ENCODE data around the gene IL9. TPM values are rescaled to one million over a fixed set of nuclear protein-coding genes. Genes with fewer than 3 reads are reported as not detected.

Gene IL9
- total and polyA plus RNA-seq, 10 of the 15 experiments (the other 5 are each of a cell fraction or from before 2014, with no cell fraction given) = not detected

- POLR2A ChIA-PET = no interaction called here
Observed at GRCh38 chr5:135850231-135850630, 45.4 kb downstream of the IL9 start.

More at GRCh38 chr5:135850231-135850630, 45.4 kb downstream of the IL9 start:
- H3K9me3 ChIP-seq (replicated peaks; ENCODE audit: control insufficient read depth, insufficient read depth, low read length) = no peaks in the 10 kb centered on the region
- no peak overlapping the region for H3K9ac ChIP-seq (ENCODE audit: control insufficient read depth, insufficient read depth, low read length)
- 54% methylated on average over 9 of the region's 9 CpGs for WGBS (ENCODE audit: insufficient coverage, insufficient replicate concordance, low lambda C conversion rate, missing lambda C conversion rate)
- no peak overlapping the region for H3K4me2 ChIP-seq (ENCODE audit: control insufficient read depth, insufficient read depth)
- ChIA-PET SMC1A (ENCODE audit: uncharacterized antibody, unreplicated experiment) (no interaction called here), CTCF (interaction anchor here (1.4 kb wide), 1 partner anchor 19 kb away, joined by 3 read pairs; no protein-coding TSS in a partner anchor), RAD21 (ENCODE audit: unreplicated experiment) (no interaction called here)
- H3K4me3 ChIP-seq = no peak overlapping the region
- H3K4me1 ChIP-seq (ENCODE audit: control insufficient read depth, insufficient read depth, low read length) = no peaks in the 10 kb centered on the region
- peaks cover 1 to 3% of the 10 kb centered on the region in 2 experiments; a peak in 2 of 4 replicates for H3K27me3 ChIP-seq (replicated peaks in 1 of 2; ENCODE audit: control insufficient read depth in 2 of 2, insufficient read depth in 2 of 2, low read length in 1 of 2)
- no TSS peak for BruUV-seq (replicated peaks)
- no peaks in the 10 kb centered on the region for H4K20me1 ChIP-seq (ENCODE audit: control insufficient read depth, insufficient read depth)
- H3K27ac ChIP-seq (ENCODE audit: control insufficient read depth, insufficient read depth) = no peak overlapping the region
- DNase-seq (ENCODE audit: low read depth, low spot score) = no peak
- H3K36me3 ChIP-seq (ENCODE audit: control insufficient read depth in 2 of 2, insufficient read depth in 2 of 2, low read length in 1 of 2) = no peaks in the 10 kb centered on the region
- no peak for ATAC-seq
- no peak for TF ChIP-seq BRCA1 (IDR thresholded peaks at IDR 0.05; ENCODE audit: low read depth, low read length)
- no peak for TF ChIP-seq CEBPZ (IDR thresholded peaks at IDR 0.05; ENCODE audit: low read depth, low read length)
- TF ChIP-seq CREM (IDR thresholded peaks at IDR 0.05; ENCODE audit: low read depth) = no peak
- no peak for TF ChIP-seq RELB (IDR thresholded peaks at IDR 0.05; ENCODE audit: low read depth)
- TF ChIP-seq HSF1 (IDR thresholded peaks at IDR 0.05; ENCODE audit: low read depth, low read length) = no peak
- no peak for TF ChIP-seq BHLHE40 (IDR thresholded peaks at IDR 0.05; ENCODE audit: borderline replicate concordance in 1 of 2, low read depth in 2 of 2, low read length in 1 of 2)
- TF ChIP-seq JUND (IDR thresholded peaks at IDR 0.05; ENCODE audit: low read depth, low read length) = no peak
- TF ChIP-seq MEF2B (IDR thresholded peaks at IDR 0.05; ENCODE audit: partially characterized antibody, poor library complexity, severe bottlenecking) = no peak
- FAIRE-seq = no peak
- in situ Hi-C loops (cut with MboI) = no loop called here
- no peaks in the 10 kb centered on the region for H3K79me2 ChIP-seq (ENCODE audit: control insufficient read depth, insufficient read depth, low read length)
- intact Hi-C loops (cut with micrococcal nuclease; ENCODE audit: unreplicated experiment) = no loop called here
- H2AFZ ChIP-seq (ENCODE audit: control insufficient read depth, low read depth, low read length) = no peak overlapping the region
